ENCODE data around the gene MAST4. TPM values are rescaled to one million over a fixed set of nuclear protein-coding genes. Genes with fewer than 3 reads are reported as not detected.

Gene MAST4
- total RNA-seq, 1 donor from 2014 or later: 38.3 TPM

- DNase-seq: no peak
These were observed 327.3 kb downstream of the MAST4 start for GRCh38 chr5:66923457-66923856.

- no peak for DNase-seq
These were observed 327.7 kb downstream of the MAST4 start for GRCh38 chr5:66923922-66924321.

GRCh38 chr5:66927140-66927539 lies 330.9 kb downstream of the MAST4 start:
- DNase-seq: no peak

- no peak for DNase-seq
These were observed 333.1 kb downstream of the MAST4 start for GRCh38 chr5:66929281-66929680.

- DNase-seq: no peak
These were observed 333.8 kb downstream of the MAST4 start for GRCh38 chr5:66929995-66930394.

GRCh38 chr5:66931651-66932050 lies 335.5 kb downstream of the MAST4 start:
- DNase-seq: peak; percentile 50

GRCh38 chr5:66932457-66932856 lies 336.3 kb downstream of the MAST4 start:
- no peak for DNase-seq

- DNase-seq: peak; percentile 66
These were observed 336.9 kb downstream of the MAST4 start for GRCh38 chr5:66933066-66933465.

- no peak for DNase-seq
These were observed 342.9 kb downstream of the MAST4 start for GRCh38 chr5:66939094-66939493.

- DNase-seq: peak; percentile 66
These were observed 349.5 kb downstream of the MAST4 start for GRCh38 chr5:66945389-66946349.

- no peak for DNase-seq
These were observed 351.3 kb downstream of the MAST4 start for GRCh38 chr5:66947458-66947857.

GRCh38 chr5:66949066-66949465 lies 352.9 kb downstream of the MAST4 start:
- no peak for DNase-seq

GRCh38 chr5:66952153-66952552 lies 356.0 kb downstream of the MAST4 start:
- DNase-seq: no peak

- no peak for DNase-seq
These were observed 360.2 kb downstream of the MAST4 start for GRCh38 chr5:66956439-66956838.

- peak; percentile 66 for DNase-seq
These were observed 362.2 kb downstream of the MAST4 start for GRCh38 chr5:66958201-66958979.

- DNase-seq: no peak
These were observed 362.9 kb downstream of the MAST4 start for GRCh38 chr5:66958980-66959641.

- DNase-seq: no peak
These were observed 363.5 kb downstream of the MAST4 start for GRCh38 chr5:66959653-66960052.

GRCh38 chr5:66960369-66961137 lies 364.4 kb downstream of the MAST4 start:
- DNase-seq: no peak

GRCh38 chr5:66963559-66963971 lies 367.4 kb downstream of the MAST4 start:
- no peak for DNase-seq

- DNase-seq: no peak
These were observed 370.2 kb downstream of the MAST4 start for GRCh38 chr5:66966439-66966838.

- DNase-seq: peak; percentile 62
These were observed 370.9 kb downstream of the MAST4 start for GRCh38 chr5:66967102-66967501.

- DNase-seq: no peak
These were observed 371.7 kb downstream of the MAST4 start for GRCh38 chr5:66967826-66968262.
